DMS79 (cell line): ENCODE measurements around the gene SH3RF1.

Experiments
- DNase-seq: peaks from one replicate; lab custom pipeline; 2025; lab: John Stamatoyannopoulos, UW

SH3RF1 gene

GRCh38 chr4:169251291-169252235 is 19.2 kb downstream of the SH3RF1 start:
- no peak for DNase-seq

- DNase-seq, result no peak
Observed at GRCh38 chr4:169250796-169251195, 20.0 kb downstream of the SH3RF1 start.

DNA sequence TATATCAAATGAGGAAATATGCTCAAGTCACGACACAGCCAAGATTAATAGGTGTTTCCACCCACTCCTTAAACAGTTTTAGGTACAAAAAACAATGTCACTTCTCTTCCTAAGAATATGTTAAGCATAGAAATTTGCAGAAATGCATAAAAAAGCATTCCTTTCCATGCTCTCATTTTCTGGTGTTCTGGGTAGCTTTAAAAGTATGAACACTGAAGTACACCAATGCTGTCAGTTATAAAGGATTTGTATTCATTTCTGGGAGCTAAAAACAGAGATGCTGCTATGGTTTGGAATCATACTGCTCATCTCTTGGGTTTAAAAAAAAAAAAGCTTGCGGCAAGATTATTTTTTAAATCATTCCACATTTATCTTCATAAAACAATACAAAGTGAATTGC is 20.8 kb downstream of the SH3RF1 start:
- DNase-seq, result no peak

DNA sequence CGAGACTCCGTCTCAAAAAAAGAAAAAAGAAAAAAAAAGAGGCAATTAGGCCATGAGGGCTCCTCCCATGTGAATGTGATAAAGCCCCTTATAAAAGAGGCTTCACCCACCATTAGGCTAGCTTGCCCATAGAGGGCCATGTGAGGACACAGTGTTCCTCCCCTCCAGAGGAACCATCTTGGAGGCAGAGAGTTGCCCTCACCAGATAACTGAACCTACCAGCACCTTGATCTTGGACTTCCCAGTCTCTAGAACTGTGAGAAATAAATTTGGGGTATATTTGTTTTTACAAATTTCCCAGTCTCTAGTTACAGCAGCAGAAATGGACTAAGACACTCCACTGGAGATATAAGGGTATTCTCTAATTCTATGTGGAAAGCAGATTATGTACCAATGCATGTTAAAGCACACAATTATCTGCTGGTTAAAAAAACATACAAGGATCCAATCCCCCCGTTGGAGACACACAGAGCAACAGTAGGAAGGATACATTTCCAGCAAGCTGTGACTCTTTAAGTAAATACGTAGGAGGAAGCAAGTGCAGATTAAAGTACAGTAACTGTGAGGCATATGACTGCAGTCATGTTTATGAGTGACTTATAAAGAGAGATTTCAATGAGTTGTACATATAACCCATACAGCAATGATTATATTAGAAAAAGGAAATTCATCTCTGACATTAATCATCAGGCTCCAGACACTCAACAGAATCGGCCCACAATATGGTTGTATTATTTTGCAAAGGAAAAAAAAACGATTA is 21.4 kb downstream of the SH3RF1 start:
- no peak for DNase-seq

- DNase-seq, result no peak
Observed at GRCh38 chr4:169248645-169249044, 22.1 kb downstream of the SH3RF1 start.

DNA sequence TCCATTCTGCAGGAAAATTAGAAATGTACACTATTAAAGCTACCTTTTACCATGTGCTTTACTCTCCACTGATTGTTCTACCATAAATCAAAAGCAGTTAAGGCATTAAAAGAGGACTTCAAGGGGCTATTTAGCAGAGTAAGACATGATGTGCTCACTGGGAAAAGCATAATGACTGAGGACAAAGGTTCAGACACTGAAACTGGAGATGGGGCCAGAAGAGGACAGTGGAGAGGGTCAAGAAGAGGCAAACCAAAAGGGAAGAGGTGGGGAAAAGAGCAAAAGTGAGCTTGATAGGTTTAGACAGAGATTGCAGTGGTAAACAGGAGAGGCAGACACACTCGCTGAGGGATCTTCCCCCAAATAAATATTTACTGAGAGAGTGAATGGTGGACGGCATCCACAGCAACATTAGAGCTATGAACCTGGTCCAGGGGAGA is 23.8 kb downstream of the SH3RF1 start:
- no peak for DNase-seq

- peak; percentile 4 for DNase-seq
Observed at GRCh38 chr4:169246279-169246678, 24.5 kb downstream of the SH3RF1 start.

- no peak for DNase-seq
Observed at GRCh38 chr4:169245061-169245460, 25.7 kb downstream of the SH3RF1 start.

- DNase-seq, result no peak
Observed at GRCh38 chr4:169243825-169244609, 26.7 kb downstream of the SH3RF1 start.

DNA sequence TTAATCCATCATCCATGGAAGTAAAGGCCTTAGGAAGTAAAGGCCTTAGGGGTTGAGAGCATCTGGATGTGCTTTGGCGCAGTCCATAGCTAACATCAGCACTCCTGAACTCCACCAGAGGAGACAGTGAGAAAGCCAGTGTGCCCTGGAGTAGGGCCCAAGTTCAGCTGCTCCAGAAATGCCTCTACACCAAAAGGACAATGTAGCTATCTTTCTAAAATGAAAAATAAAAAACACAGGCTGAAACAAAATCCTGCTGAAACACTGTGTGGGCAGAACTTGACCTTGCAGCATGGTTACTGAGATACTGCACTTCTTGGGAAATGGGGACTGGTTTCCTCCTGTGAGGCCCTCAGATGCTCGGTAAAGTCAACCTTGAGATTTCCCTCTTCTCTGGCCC is 29.3 kb downstream of the SH3RF1 start:
- DNase-seq, result no peak

DNA sequence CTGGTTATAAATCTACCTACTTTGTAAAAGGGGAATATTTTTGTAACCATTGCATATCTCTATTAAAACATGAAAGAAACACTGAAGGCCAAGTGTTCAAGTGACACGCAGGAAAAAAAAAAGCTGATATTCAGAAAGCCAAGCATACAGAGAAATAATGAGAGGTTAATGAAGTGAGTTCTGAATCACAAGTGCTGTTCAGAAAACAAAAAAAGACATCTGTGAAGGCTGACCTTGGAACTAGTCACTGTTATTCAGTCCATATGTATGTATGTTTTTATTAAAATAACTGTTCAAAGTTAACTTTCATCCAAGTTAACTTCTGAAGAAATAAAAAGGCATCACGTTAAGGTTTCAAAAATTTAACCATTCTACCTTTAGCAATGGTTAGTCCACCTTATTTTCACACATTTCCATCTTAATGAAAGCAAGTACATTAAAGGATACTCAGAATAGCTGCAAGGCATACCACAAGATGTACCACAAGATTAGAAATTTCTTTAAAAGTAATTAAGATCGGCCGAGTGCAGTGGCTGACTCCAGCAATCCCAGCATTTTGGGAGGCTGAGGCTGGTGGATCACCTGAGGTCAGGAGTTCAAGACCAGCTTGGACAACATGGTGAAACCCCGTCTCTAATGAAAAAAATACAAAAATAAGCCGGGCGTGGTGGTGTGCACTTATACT is 31.4 kb downstream of the SH3RF1 start:
- DNase-seq, result no peak

- DNase-seq, result no peak
Observed at GRCh38 chr4:169238445-169238844, 32.3 kb downstream of the SH3RF1 start.

DNA sequence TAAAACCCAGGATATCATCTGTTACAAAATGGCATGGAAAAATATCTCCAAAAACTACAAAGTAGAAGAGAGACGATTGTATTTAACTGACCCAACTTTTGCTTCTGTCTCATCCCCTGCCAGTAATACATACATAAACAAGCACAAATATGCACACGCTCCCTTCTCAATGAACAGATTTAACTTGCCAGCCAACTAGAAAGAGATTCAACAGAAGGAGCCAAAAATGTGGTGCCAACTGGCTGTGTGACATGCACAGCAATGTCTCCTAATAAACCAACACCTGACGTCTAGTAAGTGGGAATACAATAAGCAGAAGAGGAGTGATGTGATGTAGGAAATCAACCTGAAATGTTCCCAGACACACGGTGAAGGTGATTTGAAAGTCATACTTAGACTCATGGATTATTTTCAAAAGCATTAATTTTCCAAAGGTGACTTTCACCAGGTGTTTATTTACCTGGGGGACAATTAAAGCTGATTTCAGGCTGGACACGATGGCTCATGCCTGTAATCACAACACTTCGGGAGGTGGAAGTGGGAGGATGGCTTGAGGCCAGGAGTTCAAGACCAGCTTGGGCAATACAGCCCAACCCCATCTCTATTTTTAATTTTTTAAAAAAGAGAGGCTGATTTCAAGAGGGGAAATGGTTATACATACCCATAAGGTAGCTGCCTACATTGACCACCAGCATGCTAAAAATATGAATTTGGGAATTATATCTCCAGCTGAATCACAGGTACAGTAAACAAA is 33.7 kb downstream of the SH3RF1 start:
- DNase-seq, result no peak

GRCh38 chr4:169236078-169236477 is 34.7 kb downstream of the SH3RF1 start:
- DNase-seq, result no peak

- no peak for DNase-seq
Observed at GRCh38 chr4:169234137-169234855, 36.5 kb downstream of the SH3RF1 start.

DNA sequence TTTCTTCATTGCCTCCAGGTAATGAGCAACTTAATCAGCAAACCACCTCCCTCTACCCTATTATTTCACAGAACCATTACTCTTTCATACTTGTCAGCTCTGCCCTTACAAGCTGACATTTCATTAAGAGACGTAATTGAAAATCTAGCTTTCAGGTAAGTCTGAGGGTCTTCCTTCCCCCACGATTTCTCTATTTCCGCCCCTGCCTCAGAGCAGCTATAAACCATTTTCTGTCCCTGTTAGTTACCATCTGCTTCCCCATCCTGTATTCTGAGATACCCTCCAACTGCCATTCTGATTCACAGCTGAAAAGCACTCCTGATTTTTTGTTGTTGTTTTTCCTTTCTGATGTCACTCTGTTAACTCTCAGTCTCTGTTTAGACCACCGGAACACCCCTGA is 37.1 kb downstream of the SH3RF1 start:
- DNase-seq, result no peak

DNA sequence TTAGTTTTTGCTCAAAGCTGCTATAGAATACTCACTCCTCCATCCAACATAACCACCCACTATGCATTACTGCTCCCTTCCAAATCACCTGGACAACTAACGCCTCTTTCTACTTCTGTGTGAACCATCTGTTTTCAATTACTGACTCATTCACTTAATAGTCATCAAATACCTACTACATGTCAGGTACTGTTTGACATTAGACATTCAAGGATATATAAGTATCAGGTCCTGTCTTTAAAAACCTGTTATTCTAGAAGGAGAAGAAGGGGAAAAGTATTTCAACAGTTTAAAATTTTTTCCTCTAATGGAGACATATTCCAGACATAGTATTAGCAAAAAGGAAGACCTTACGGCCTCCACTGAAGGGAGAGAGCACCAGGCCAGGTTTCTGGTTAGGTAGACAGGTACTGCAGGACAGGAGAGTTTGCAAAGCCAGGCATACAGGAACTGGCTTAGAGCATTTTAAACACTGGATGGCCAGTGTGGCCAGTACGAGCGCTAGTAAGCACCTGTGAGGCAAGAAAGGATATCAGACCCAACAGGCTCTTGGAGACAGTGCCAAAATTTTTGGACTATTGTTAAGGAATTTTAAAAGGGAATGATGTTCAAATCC is 39.0 kb downstream of the SH3RF1 start:
- no peak for DNase-seq

DNA sequence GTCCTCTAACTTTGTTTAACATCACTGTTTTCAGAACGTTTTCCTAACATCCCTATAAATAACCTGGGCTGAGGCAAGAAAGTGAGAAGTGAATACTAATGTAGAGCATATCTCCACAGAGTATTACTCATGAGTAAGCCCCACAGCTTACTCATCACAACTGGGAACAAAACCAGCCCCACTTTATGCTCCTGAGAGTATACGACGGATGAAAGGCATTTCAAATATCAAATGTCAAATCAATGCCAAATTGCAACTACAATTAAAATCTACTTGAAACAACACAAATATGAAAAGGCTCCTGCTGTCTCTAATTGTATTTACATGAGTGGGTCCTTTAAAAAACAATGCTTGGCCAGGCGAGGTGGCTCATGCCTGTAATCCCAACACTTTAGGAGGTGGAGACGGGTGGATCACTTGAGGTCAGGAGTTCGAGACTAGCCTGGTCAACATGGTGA is 41.2 kb downstream of the SH3RF1 start:
- peak; percentile 16 for DNase-seq

DNA sequence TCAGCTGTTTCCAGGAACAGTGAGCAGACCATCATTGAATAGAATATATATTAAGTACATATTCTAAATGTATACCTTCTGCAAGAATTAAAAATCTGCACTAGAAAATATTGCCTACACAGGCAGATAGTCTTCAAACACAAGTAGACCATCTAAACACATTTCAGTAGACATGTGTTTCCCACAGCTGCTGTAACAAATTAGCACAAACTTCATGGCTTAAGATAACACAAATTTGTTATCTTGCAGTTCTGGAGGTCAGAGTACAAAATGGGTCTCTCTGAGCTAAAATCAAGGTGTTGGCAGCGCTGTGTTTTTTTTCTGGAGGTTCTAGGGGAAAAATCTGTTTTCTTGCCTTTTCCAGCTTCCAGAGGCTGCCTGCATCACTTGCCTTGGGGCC is 42.7 kb downstream of the SH3RF1 start:
- DNase-seq, result no peak

DNA sequence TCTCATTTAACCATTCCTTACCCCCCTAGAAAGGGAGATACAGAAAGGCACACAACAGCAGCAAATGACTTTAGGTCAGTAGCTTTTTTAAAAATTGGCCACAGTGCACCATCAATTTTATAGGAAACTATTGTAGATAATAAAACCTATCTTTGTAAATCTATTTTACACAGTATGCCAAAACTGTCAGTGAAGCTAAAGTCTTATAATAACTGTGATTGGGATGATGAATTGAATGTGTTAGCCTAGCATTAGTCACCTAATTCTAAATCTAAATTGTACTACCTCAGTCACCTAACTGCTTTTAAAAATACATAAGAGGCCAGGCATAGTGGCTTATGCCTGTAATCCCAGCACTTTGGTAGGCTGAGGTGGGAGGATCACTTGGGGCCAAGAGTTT is 44.2 kb downstream of the SH3RF1 start:
- no peak for DNase-seq
